ENCODE data around the gene ATP6V0B.

Gene ATP6V0B

GRCh38 chr1:44002606-44003157 lies 27.9 kb downstream of the ATP6V0B start:
- no peak for DNase-seq (ENCODE audit: low read depth in 2 of 2)

GRCh38 chr1:44008259-44008658 lies 33.5 kb downstream of the ATP6V0B start:
- no peak for DNase-seq (ENCODE audit: low read depth in 2 of 2)

GRCh38 chr1:44010935-44011471 lies 36.2 kb downstream of the ATP6V0B start:
- DNase-seq (ENCODE audit: low read depth in 2 of 2): no peak

GRCh38 chr1:44012404-44012803 lies 37.6 kb downstream of the ATP6V0B start:
- no peak for DNase-seq (ENCODE audit: low read depth in 2 of 2)

- no peak for DNase-seq (ENCODE audit: low read depth in 2 of 2)
Observed at GRCh38 chr1:44012941-44013609, 38.3 kb downstream of the ATP6V0B start.

GRCh38 chr1:44013949-44014348 lies 39.2 kb downstream of the ATP6V0B start:
- DNase-seq (ENCODE audit: low read depth in 2 of 2): no peak

GRCh38 chr1:44014365-44015104 lies 39.8 kb downstream of the ATP6V0B start:
- DNase-seq (ENCODE audit: low read depth in 2 of 2): no peak

GRCh38 chr1:44015206-44015605 lies 40.4 kb downstream of the ATP6V0B start:
- DNase-seq (ENCODE audit: low read depth in 2 of 2): no peak

GRCh38 chr1:44016041-44016889 lies 41.5 kb downstream of the ATP6V0B start:
- no peak for DNase-seq (ENCODE audit: low read depth in 2 of 2)

GRCh38 chr1:44016890-44017400 lies 42.2 kb downstream of the ATP6V0B start:
- no peak for DNase-seq (ENCODE audit: low read depth in 2 of 2)

- DNase-seq (ENCODE audit: low read depth in 2 of 2): no peak
Observed at GRCh38 chr1:44019466-44019948, 44.7 kb downstream of the ATP6V0B start.

- no peak for DNase-seq (ENCODE audit: low read depth in 2 of 2)
Observed at GRCh38 chr1:44020464-44020863, 45.7 kb downstream of the ATP6V0B start.

- no peak for DNase-seq (ENCODE audit: low read depth in 2 of 2)
Observed at GRCh38 chr1:44021156-44021555, 46.4 kb downstream of the ATP6V0B start.

GRCh38 chr1:44021581-44022321 lies 47.0 kb downstream of the ATP6V0B start:
- DNase-seq (ENCODE audit: low read depth in 2 of 2): no peak

- DNase-seq (ENCODE audit: low read depth in 2 of 2): no peak
Observed at GRCh38 chr1:44024031-44024902, 49.5 kb downstream of the ATP6V0B start.

- no peak for DNase-seq (ENCODE audit: low read depth in 2 of 2)
Observed at GRCh38 chr1:44024903-44025525, 50.3 kb downstream of the ATP6V0B start.

GRCh38 chr1:44025816-44026215 lies 51.1 kb downstream of the ATP6V0B start:
- DNase-seq (ENCODE audit: low read depth in 2 of 2): no peak

GRCh38 chr1:44027320-44027719 lies 52.6 kb downstream of the ATP6V0B start:
- DNase-seq (ENCODE audit: low read depth in 2 of 2): no peak
